Dedifferentiated amniotic fluid mesenchymal stem cell (primary cell): ENCODE measurements around the gene NCLN.
"Not testable (repeated sequence)": the region's sequence is repeated elsewhere in the genome, so short reads cannot be mapped to it uniquely, and the experiment has no call there.

Source experiments
- DNase-seq: peaks from one replicate; pipeline ENCODE4 v3.0.0-alpha.2; 2016; ENCODE audit errors: extremely low spot score

NCLN gene

GRCh38 chr19:3225169-3225485 is 39.4 kb downstream of the NCLN start:
- DNase-seq = no peak

DNA sequence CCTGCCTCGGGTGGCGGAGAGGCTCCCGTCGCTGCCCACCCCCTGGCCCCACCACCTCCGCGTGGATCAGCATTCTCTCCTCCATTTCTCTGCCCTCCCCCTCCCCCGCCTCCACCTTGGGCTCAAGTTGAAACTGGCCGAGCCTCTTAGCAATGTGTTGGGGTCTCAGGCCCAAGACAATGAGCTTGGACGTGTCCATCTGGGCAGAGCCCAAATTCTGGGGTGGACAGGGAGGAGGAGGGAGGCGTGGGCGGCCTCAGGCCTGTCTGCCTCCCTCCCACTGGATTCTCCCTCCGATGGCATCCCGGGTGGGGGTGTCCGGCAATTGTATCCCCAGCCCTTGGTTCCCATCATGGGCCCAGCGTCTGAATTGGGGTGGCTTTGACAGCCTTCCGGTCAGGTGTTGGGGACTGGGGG is 40.0 kb downstream of the NCLN start:
- no peak for DNase-seq

- no peak for DNase-seq
Observed at GRCh38 chr19:3227054-3227626, 41.4 kb downstream of the NCLN start.

DNA sequence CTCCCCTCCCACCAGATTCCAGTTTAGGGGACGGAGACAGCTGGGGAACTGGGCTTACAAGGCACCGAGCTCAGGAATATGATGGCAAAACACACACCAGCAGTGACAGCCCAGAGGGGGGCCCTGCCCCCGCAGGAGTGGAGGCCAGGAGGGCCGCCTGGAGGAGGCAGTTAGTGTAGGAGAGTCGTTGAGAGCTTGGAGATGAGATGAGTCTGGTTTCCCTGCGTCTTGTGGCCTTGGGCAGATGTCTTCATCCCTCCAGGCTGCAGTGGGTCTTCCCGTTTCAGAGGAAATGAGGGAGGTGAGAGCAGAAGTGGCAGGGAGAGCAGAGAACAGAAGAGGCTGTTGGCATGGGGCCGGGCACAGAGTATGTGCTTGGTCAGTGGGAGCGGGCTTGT is 43.6 kb downstream of the NCLN start:
- DNase-seq = no peak

- DNase-seq = no peak
Observed at GRCh38 chr19:3229888-3230496, 44.3 kb downstream of the NCLN start.

GRCh38 chr19:3231288-3231687 is 45.6 kb downstream of the NCLN start:
- DNase-seq = no peak

- no peak for DNase-seq
Observed at GRCh38 chr19:3233116-3233515, 47.4 kb downstream of the NCLN start.

DNA sequence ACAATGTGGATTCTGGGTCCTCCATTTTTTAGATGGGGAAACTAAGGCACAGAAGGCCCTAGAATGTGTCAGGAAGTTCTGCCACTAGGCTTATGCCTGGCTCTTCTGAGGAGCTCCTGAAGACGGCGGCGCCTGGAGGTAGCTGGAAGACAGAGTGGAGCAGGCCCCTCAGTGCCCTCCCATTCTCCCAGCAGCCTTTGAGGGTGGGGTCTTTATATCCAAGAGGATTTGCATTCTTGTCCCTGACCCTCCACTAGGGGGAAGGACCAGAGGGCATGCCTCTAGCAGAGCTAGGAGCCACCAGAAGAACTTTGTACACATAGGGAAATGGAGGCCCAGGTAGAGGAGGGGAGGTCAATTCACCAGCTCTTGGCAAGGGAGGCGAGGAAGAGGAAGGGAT is 48.1 kb downstream of the NCLN start:
- no peak for DNase-seq

GRCh38 chr19:3234800-3235199 is 49.1 kb downstream of the NCLN start:
- DNase-seq = no peak

DNA sequence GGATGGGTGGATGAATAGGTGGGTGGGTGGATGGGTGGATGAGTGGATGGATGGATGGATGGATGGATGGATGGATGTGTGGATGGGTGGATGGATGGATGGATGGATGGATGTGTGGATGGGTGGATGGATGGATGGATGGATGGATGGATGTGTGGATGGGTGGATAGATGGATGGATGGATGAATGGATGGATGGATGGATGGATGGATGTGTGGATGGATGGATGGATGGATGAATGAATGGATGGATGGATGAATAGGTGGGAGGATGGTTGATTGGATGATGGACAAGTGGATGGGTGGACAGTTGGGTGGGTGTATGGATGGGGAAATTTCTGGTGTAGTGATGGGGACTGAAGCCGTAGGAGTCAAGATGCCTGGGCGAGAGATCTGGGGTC is 49.9 kb downstream of the NCLN start:
- not testable (repeated sequence) for DNase-seq

- DNase-seq = no peak
Observed at GRCh38 chr19:3236272-3236671, 50.5 kb downstream of the NCLN start.

GRCh38 chr19:3238066-3238561 is 52.4 kb downstream of the NCLN start:
- DNase-seq = no peak

DNA sequence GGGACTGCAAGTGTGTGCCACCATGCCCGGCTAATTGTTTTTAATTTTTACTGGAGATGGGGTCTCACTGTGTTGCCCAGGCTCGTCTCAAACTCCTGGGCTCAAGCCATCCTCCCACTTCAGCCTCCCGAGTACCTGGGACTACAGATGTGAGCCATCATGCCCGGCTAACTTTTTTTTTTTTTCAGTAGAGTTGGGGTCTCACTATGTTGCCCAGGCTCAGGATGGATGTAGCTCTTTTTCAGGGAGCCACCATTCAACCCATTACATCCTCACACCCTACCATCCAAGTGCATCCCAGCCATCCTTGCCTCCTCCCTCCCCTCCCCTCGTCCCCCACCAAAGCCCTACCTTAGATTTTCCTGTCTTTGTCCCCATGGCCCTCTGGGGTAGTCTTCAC is 53.6 kb downstream of the NCLN start:
- no peak for DNase-seq

DNA sequence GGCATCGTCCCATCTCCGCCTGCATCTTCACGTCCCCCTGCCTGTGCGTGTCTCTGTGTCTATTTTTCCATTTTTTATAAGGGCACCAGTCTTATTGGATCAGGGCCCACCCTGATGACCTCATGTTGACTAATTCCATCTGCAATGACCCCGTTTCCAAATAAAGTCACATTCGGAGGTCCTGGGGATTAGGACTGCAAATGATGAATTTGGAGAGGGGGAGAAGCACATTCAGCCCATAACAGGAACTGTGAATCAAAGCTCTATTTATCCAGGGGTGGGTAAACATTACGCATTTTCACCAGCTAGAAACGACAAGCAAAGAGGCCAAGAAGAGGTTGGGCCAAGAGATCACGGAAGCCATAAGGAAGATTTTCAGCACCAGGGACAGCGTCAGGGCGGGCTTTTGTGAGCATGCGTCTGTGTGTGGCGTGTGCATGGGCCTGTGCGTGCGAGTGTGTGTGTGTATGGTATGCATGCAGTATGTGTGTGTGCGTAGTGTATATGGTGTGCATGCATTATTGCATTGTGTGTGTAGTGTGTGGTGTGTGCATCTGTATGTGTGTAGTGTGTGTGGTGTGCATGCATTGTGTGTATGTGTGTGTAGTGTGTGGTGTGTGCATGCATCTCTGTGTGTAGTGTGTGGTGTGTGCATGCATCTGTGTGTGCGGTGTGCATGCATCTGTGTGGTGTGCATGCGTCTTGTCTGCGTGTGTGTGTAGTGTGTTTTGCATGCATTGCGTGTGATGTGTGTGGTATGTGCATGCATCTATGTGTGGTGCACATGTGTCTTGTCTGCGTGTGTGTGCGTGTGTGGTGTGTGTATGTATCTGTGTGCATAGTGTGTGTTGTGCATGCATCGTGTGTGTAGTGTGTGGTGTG is 58.3 kb downstream of the NCLN start:
- DNase-seq = peak; percentile 19

DNA sequence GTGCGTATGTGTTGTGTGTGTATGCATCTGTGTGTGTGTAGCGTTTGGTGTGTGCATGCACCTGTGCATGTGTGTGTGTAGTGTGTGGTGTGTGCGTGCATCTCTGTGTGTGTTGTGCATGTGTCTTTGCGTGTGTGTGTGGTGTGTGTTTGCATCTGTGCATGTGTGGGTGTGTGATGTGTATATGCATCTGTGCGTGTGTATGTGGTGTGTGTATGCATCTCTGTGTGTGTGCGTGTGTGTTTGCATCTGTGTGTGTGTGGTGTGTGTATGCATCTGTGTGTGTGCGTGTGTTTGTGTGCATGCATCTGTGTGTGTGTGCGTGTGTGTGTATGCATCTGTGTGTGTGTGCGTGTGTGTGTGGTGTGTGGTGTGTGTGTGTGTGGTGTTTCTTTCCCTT is 59.3 kb downstream of the NCLN start:
- DNase-seq = no peak

DNA sequence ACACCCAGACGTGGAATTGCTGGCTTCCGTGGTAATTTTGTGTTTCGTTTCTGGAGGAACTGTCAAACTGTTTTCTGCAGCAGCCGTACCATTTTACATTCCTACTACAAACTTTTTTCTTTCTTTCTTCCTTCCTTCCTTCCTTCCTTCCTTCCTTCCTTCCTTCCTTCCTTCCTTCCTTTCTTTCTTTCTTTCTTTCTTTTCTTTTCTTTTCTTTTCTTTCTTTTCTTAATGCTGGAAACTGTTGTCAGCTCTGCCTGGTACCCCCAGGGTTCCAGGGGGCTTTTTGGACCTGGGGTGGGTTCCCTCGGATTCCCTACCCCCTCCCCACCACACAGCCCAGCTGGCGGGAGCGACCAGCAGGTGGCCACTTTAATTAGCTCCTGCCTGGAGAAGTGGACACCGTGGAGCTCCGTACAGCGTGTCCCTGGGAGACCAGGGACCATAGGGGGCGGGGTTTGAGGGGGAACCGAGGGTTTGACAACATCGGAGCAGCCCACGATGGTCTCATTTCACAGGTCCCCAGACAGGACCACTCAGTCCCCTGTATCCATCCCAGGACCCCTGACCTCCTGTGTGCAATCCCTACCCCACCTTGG is 63.1 kb downstream of the NCLN start:
- no peak for DNase-seq

DNA sequence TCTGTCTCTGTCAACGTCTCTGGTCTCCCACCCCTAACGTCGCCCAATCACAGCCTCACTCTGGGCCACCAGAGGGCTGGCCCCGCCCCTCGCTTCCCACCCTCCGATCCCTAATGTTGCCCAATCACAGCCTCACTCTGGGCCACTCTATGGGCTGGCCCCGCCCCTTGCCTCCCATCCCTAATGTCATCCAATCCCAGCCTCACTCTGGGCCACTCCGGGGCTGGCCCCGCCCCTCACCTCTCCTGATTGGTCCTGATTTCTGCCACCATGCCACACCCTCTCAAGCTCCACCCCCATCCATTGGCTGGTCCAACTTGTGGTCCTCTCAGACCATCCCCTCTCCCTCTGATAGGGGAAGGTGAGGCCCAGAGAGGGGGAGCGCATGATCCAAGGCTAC is 63.7 kb downstream of the NCLN start:
- no peak for DNase-seq

DNA sequence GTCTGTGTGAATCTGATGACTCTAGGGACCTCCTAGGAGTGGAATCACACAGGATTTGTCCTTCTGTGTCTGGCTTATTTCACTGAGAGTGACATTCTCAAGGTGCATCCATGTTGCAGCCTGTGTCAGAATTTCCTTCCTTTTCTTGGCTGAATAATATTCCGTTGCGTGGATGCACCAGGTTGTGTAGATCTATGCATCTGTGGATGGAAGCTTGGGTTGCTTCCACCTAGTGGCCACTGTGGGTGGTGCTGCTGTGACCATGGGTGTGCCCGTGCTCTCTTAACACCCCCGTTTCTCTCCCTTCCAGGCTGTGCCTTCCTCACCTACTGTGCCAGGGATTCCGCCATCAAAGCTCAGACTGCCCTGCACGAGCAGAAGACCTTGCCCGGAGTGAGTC is 64.9 kb downstream of the NCLN start:
- no peak for DNase-seq

- no peak for DNase-seq
Observed at GRCh38 chr19:3251229-3251628, 65.5 kb downstream of the NCLN start.

- no peak for DNase-seq
Observed at GRCh38 chr19:3252650-3253049, 66.9 kb downstream of the NCLN start.

DNA sequence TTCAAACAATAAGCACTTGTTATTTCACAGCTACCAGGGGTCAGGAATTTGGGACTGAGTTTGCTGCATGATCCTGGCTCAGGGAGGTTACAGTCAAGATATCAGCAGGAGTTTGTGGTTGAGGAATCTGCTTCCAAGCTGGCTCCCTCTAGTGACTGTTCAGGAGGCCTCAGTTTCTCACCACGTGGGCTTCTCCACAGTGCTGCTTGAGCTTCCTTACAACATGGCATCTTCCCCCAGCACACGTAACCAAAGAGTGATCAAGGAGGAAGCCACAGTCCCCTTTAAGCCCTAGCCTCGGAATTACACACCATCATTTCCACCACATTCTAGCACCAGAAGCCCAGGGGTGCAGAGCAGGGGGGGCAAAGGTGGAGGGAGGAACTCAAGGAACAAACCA is 67.5 kb downstream of the NCLN start:
- no peak for DNase-seq

DNA sequence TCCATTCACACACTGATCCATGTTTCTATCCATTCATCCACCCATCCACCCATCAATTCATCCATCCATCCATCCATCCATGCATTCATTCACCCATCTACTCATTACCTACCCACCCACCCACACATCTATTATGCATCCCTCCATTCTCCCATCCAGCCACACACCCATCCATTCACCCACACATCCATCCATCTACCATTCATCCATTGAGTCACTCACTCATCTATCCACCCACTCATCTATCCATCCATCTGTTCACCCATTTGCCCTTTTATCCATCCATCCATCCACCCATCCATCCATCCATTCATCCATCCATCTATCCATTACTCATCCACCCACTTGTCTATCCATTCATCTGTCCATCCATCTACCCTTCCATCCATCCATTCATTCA is 68.8 kb downstream of the NCLN start:
- DNase-seq = no peak

DNA sequence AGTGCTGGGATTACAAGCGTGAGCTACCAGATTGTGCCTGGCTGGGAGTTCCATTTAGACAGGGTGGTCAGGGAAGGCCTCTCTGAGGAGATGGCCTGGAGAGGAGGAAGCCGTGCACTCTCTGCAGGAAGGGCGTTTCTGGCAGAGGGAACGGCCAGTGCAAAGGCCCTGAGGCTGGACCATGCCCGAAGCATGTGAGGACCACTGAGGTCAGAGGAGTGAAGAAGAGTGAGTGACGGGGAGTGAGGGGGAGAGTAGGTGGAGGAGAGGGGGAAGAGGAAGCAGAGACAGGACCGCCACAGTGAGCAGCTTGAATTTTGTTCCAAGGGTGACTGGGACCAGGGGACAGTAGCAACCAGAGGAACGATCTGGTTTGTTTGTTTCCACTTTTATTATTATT is 71.3 kb downstream of the NCLN start:
- DNase-seq = no peak
